Hematopoietic multipotent progenitor cell treated with erythropoietin and hydrocortisone succinate and interleukin-3 and kit ligand, for 6 days (in vitro differentiated cells): ENCODE measurements around the gene ZNF248.
"Not testable (repeated sequence)": the region's sequence is repeated elsewhere in the genome, so short reads cannot be mapped to it uniquely, and the experiment has no call there.

Source experiments
- DNase-seq: peaks from one replicate; pipeline ENCODE4 v3.0.0-alpha.2; 2015

ZNF248 gene

DNA sequence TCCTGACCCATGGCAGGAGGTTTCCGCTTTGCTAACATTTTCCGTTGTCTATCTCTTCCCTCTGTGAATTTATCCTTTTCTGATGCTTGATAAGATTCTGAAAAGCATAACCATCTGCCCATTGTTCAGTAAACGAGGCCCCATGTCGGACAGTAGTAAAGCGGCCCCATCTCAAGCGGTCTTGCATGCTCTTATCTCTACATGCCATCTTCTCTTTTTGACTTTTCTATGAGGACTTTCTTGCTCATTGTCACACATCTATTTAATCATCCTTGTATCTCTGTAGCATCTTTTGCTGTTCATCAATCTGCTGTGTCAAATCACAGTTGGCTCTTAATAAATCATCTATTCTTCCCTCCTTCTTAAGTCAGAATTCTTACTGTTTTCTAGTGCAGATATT, 37.6 kb downstream of the ZNF248 start:
- no peak for DNase-seq

DNA sequence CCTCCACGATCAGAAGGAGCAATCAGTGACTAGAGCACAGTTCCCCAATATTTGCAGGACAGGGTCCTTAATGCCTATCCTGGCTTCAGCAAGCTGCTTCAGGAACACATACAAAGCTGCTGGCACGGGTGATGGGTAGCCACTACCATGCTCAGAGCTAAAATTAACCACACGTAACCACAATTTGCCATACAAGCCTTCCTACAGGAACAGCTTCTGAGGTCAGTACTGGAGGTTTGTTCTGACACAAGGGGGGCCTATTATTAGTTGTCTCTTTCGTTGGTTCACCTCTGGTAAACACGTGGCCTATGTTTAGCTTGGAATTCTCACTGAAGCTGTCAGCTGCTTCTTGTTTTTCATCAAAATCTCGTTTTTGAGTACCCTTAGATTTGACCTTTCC, 41.1 kb downstream of the ZNF248 start:
- no peak for DNase-seq

DNA sequence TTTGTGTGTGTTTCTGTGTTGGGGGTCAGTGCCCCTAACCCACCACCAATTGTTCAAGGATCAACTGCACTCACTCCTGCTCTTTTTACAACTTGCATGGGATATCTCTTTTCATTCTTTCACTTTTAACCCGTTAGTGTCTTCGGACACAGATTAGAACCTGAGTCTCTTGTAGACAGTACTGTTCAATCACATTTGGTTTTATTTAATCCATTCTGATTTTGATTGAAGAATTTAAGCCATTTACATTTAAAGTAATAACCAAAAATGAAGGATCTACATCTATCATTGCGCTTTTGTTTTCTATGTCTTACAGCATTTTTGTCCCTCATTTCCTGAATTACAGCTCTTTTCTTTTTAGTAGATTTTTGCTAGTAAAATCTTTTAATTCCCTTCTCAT, 43.6 kb downstream of the ZNF248 start:
- DNase-seq, result no peak

DNA sequence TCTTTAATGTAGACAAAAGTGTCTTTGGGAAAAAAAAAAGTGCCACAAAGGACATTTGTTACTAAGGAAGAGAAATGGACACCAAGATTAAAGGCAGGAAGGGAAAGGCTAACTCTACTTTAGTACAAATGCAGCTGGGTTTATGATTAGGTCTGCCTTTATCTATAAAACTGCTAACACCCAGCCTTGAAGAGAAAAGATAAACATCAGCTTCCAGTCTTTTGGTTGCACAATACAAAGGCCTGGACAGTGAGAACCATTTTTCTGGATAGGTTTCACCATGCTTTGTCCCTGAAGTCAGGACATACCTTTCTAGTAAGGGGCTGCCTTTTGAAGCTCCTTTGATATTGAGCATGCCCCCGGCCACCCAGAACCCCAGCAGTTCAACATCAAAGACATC, 45.1 kb downstream of the ZNF248 start:
- DNase-seq, result no peak

DNA sequence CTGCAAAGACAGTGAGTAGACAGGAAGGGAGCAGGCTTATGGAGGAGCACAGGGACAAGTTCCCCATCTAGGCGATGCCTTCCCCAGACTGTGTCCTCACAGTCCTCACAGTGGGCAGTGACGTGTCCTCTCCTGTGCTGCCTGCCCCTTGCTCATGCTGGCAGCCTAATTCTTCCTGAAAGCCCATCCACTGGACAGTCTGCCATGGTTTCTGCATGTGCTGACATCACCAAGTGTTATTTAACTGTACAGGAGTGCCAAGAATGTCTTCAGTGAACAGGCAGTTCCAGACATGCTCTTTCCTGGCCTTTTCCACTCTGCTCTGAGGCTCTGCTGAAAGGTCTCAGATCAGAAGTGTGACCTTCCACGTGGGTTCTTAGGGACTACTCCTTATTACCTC, 54.1 kb downstream of the ZNF248 start:
- DNase-seq, result no peak

DNA sequence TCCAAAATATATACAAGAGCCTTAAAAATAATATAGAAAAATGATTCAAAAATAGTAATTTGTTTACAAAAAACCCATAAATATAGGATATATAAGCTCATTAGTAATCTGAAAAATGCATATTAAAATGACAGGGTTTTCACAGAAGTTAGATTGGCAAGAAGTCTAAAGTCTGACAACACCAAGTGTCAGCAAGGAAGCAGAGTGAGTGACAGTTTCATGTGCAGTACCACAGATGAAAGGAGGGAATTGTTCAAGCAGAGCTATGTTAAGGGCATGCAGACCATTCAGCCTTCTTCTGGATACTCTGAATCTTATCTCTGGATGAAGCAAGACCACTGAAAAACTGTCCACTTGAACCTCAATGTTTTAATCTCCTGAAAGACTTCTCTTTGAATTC, 55.9 kb downstream of the ZNF248 start:
- DNase-seq, result no peak

DNA sequence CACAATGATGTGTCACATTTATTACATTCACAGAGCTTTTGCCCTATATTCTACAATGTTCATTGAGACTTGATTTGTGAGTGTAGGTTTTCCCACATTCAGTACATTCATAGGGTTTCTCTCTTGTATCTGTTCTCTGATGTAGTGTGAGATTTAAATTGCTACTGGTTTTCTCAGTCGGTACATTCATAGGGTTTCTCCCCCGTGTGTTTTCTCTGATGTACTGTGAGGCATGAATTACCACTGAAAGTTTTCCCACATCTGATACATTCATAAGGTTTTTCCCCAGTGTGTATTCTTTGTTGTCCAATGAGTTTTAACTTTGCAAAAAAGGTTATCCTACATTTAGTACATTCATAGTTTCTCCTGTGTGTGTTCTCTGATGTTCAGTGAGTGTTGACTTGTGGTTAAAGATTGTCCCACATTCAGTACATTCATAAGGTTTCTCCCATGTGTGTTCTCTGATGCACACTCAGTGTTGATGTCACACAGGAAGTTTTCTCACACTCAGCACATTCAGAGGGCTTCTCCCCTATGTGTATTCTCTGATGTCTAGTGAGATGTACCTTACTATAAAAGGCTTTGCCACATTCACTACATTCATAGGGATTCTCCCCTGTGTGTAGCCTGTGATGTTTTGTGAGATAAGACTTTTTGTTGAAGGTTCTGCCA, 63.0 kb downstream of the ZNF248 start:
- no peak for DNase-seq

DNA sequence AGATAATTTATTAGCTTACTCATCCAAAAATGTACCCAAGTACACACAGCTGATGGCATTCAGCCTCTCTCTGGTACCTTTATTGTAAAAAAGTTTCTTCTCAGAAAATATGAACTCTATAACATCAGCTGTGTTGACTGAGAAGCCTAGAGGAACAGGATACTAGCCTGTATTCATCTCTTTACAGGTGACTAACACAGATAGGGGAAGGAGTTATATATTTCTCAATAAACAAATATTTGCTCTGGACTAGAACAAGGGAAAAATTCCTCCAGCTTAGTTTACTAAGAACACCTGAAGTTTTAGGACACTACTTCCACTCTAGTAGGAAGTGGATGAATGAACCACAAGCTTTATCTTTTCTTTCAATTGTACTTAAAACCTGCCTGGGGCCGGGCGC, 67.8 kb downstream of the ZNF248 start:
- no peak for DNase-seq

DNA sequence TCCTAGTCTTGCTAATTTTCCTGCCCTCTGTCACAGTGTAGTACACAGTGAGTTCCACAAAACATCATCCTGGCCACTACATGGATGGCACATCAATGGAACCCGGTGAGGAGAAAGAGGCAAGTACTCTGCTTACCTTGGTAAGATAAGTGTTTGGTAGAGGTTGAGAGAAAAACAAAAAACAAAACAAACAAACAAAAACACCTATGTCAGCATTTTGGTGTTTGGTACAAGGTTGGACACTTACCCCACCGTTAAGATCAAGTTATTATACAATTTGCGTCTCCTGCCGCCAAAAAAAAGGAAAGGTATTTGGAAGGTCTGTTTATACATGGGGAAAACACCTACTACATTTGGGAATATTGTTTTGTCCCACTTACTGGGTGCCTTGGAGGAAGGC, 72.7 kb downstream of the ZNF248 start:
- DNase-seq, result no peak

DNA sequence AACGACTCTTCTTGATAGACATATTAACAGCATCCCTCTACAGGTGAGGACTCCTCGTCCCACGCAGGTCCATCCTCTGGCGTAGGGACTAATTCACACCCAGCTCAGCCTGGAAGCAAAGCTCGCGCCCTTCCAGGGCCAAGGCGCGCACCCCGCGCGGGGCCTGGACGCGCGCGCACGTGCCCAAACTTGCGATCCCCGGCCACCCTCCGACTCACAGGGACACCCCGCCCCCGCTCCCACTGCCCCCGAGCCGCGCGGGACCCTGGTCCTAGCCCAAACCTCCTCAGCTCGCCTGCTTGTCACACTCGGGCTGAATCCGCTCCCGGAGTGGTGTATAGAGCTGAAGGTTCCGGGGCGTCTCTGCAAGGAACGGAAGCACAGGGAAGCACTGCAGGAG, 76.9 kb downstream of the ZNF248 start:
- DNase-seq, result no peak

DNA sequence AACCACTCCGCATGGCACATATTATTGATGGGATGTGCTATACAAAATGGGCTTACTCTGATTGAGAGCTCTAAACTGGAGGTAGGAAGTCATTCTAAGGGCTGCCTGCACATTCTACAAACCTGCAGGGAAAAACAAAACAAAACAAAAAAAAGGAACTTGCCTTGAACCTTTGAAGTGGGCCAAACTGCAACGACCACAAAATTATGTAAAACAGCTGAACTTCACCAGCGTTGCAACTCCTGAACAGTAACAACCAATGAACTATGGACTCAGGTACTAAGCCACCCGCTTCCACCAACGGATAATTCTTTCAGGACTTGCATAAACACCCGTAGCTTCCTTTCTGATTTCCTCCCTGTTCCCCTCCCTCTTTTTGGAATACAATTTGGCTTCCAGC, 80.4 kb downstream of the ZNF248 start:
- no peak for DNase-seq

DNA sequence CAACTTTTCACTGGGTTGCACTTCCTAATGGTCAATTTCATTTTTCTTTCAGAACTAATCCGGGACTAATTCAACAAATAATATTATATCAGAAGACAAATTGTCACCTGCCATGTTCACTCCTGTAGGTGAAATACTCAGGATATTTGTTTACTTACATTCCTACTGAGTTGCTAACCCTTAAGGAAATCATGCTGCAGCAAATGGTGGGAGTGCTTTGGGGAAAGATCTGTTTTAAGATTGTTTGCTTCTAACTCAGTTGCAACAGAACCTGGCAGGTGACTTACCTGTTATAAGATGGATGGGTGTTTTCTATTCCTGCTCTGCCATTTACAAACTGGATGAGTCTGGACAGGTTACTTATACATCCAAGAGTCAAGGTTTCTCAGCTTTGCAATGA, 81.8 kb downstream of the ZNF248 start:
- no peak for DNase-seq

DNA sequence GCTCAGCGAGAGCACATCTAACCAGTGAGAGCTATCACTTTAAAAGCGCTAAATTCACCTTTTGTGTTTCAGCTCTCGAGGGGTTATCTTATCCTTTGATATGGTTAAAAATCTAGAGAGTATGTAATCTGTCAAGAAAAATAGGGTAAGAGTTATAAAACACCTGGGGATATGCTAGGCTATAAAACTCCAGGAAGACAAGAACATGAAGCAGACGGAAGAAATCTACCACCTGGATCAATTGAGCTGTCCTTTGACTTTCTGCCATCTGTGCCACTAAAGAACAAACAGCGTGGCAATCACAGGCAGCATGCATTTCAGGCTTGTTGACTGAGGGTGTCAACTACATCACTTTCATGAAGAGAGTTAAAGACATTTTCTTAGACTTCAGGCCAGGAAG, 83.1 kb downstream of the ZNF248 start:
- DNase-seq, result no peak

DNA sequence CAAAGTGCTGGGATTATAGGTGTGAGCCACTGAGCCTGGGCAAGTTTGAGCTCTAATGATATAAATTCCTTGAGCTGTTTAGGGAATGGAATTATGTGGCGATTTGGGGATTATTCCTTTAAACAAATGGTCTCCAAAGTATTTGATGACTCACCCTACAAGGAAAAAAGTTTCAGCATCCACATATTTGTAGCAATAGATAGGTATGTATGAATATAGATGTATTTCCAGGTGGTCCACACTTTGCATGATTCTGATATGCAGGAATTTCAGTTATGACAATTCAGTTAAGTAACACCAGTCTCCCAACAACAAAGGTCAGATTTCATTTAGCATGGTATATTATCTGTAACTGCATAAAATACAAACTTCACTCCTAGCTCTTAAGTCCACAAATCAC, 92.2 kb downstream of the ZNF248 start:
- DNase-seq, result no peak

DNA sequence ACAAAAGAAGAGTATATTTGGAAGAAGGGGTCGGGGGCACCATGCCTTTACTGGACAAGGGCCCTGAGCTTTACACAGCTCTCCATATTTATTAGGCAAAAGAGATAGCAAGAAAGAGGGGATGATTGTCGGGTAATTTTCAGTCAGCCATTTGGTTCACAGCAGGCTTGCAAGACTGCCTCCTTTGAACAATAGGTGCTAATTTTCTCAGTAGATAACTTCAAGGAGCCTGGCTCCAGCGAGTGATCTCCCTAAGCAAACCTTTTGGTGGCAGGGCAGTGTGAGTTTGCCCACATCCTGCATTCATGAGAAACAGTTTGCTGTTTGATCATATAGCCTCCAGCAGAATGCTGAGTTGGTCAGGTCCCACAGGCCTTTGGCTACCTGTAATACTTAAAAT, 94.3 kb downstream of the ZNF248 start:
- DNase-seq, result no peak

DNA sequence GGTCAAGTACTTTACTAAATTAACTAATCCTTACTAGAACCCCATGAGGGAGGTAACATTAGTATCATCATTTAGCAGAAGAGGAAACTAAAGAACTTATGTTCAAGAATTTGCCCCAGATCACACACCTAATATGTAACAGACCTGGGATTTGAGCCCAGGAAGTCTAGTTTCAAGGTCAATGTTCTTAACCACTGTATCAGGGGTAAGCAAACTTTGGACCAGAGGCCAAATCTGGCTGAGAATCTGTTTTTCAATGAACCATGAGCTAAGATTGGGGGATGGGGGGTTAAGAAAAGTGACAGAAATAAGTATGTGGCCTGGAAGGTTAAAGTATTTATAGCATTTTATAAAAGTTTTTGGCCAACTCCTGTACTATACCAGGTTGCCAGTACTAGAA, 95.1 kb downstream of the ZNF248 start:
- no peak for DNase-seq

DNA sequence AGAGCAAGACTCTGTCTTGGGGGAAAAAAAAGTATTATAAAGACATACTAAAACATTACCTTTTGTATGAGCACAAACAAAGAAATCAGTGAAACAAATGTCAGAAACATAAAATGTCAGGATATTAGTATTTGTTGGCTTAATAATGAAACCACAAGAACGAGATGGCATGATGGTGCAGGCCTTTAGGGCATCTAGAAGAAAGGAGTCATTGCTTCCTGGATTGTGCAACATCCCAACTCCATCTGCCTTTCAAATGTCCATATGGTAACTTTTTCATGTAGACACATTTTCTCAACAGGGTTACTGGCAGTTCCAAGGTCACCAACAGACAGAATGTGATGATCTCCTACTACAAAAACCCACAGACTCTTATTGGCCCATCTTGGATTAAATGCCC, 96.6 kb downstream of the ZNF248 start:
- no peak for DNase-seq

DNA sequence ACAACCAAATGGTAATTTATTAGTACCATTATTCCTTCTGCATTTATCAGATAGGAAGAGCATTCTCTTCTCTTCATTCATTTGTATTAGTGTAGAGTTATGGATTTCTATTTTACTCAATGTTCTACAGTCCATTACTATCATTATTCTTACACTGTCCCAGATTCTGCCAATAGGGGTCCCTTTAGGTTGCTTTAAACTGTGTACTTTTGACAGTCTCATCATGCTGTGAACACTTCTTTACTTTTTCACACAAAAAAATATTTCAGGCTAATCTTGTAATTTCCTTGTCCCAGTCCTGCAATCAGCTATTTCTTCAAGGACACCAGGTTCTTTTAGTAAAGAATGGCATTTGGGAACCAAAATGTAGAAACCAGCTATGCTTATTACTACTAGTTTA, 99.3 kb downstream of the ZNF248 start:
- DNase-seq, result no peak

DNA sequence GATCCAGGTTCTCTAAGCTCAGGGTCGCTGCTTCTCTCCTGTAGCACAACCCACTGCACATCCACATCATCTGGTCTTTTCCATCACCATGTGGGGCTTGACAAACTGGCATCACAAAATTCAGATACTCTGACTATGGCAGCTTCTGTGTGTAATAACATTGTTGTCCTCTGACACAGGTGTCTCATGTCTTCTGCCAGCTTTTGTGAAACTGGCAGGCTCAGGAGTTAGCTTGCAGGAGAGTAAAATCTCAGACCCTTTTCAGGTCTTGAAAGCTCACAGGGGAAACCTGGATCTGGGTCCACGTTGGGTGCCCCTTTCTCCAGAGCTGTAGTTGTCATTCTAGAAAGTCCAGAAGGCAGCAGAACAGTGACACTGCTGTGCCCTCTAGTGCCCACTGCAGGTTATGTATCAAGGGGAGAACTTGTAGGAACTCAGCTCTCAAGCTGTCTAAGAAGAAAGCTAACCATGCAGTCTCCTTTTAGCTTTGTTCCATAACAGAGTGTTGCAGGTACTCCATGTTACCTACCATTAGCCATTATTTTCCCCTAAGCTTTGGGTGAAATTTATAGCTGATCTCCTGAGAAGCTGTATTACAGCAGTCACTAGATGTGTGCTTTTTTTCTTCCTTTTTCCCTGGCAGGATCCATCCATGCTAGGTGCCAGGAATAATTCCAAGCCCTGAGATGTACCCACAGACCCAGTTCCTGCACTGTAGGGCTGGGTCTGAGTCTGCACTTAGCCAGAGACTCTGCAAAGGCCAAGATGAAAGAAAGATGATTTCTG, 102.7 kb downstream of the ZNF248 start:
- DNase-seq, result peak; percentile 24

DNA sequence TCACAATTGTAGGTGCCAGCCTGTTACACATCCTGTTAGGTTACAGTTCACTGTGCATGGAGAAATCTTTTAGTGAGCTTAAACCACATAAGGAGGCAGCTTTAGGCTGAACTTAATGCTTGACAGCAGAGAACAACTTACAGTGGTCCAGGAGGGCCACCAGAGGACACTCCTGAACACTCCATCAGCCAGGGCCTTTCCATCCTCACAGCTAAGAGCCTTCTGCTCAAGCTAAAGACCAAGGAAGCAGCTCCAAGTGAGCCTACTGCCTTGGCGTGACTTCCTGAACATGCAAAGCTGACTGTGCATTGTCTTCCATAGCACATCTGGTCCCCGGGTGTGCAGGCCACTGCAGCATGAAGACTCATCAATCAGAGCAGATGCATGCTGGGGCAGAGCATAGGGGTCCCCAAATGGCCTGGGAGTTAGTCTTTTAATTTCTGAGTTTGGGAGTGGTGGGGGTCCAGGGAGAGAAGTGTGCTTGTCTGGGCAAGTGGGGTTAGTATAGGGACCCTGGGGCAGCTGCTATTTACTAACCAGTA, 105.0 kb downstream of the ZNF248 start:
- no peak for DNase-seq

DNA sequence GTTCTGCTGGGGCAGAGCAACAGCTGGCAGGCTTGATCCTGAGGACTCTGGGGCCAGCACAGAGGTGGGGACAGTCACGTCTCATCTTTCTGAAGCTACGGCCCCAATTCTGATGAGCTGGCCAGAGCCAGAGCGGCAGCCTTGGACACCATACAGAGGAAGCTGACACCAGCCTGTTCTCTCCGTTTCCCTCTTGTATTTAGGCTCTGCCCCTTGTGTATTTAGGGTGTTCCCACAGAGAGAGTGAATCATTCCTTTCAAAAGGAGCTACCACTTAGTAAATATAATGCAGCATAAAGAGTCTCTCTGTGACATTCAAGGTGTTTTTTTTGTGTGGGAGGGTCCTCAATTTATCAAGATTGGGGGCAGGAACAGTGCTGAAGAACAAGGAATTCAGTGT, 109.2 kb downstream of the ZNF248 start:
- no peak for DNase-seq

DNA sequence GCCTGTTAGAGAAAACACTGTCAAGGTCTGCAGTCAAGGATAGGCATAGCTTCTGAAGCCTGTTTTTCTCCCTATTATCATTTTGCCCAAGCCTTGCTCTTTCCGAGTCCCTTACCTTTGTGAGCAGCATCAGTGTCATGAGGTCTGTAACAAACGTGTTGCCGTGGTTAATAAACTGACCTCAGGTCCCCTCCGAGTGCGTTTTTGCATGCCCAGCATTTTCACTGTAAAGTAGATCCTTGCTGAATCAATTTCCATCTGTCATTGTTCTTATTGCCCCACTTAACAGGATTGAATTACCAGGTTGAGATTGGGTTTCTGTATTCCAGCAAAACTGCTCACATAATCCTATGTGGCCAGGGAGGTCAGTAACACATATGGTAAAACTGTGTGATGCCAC, 110.3 kb downstream of the ZNF248 start:
- DNase-seq, result no peak

DNA sequence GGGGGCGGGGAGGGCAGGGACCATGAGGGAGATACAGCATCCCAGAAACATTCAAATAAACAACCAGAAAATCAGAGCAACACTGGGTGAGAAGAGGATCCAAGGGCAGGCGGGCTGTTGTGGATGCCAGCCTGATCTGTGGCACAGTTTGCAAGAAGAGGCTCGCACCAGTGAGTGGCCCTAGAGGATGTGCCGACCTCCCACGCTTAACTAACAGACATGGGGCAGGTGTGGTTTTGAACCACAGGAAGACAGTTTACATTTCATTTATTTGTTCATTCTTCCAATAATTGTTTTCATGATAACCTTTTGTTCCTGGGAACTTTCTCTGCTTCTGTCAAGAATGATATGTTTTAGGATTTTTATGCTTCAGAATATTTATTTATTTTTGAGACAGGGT, 115.6 kb downstream of the ZNF248 start:
- no peak for DNase-seq

DNA sequence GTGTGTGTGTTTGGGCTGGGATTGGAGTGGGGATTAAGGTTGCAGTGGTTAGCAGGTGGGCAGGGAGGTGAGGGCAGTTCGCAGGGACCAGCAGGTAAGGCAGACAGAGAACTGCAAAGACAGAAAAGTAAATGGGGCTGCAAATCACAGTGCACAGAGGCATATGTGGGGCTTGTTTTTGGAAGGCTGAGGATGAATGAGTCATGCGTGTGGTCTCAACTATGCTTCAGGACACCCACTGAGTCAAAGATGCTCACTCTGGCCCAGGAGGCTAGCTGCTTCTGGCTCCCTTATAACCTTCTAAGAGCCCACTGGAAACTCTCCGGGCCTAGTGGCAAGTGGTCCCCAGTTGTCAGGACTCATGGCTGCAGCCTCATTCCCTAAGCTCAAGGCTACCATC, 118.2 kb downstream of the ZNF248 start:
- no peak for DNase-seq

DNA sequence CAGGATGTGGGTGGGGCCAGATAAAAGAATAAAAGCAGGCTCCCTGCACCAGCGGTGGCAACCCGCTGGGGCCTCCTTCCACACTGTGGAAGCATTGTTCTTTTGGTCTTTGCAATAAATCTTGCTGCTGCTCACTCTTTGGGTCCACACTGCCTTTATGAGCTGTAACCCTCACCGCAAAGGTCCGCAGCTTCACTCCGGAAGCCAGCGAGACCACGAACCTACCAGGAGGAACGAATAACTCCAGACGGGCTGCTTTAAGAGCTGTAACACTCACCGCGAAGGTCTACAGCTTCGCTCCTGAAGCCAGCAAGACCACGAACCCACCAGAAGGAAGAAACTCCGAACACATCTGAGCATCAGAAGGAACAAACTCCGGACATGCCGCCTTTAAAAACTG, 119.2 kb downstream of the ZNF248 start:
- DNase-seq, result not testable (repeated sequence)
